ENCODE results near the gene ROPN1B.

Gene ROPN1B

GRCh38 chr3:126018995-126019394 is 50.0 kb downstream of the ROPN1B start:
- TF ChIP-seq CTCF (IDR thresholded peaks at IDR 0.05): no peak

GRCh38 chr3:126019683-126020082 is 50.7 kb downstream of the ROPN1B start:
- no peak overlapping the region for H3K4me2 ChIP-seq (ENCODE audit: low read length)
- TF ChIP-seq CTCF (IDR thresholded peaks at IDR 0.05): no peak
- H3K36me3 ChIP-seq (ENCODE audit: control insufficient read depth, insufficient read depth, low read length): no peaks in the 10 kb centered on the region
- H3K27me3 ChIP-seq (ENCODE audit: control insufficient read depth, insufficient read depth, low read length): no peaks in the 10 kb centered on the region
- no peak overlapping the region for H3K9ac ChIP-seq
- H3K9me3 ChIP-seq (ENCODE audit: control insufficient read depth, low read length): no peaks in the 10 kb centered on the region
- H3K79me2 ChIP-seq: no peaks in the 10 kb centered on the region
- no peak overlapping the region for H3K27ac ChIP-seq
- H2AFZ ChIP-seq: no peak overlapping the region
- H3K4me1 ChIP-seq: no peaks in the 10 kb centered on the region
- no peak overlapping the region for H3K4me3 ChIP-seq (ENCODE audit: low read depth, low read length)

More at GRCh38 chr3:126018995-126019394, 50.0 kb downstream of the ROPN1B start:
- no peaks in the 10 kb centered on the region for H3K9me3 ChIP-seq (ENCODE audit: control insufficient read depth, low read length)
- H3K27ac ChIP-seq: no peak overlapping the region
- no peak overlapping the region for H2AFZ ChIP-seq
- no peak overlapping the region for H3K4me2 ChIP-seq (ENCODE audit: low read length)
- H3K4me3 ChIP-seq (ENCODE audit: low read depth, low read length): no peak overlapping the region
- H3K36me3 ChIP-seq (ENCODE audit: control insufficient read depth, insufficient read depth, low read length): no peaks in the 10 kb centered on the region
- H3K27me3 ChIP-seq (ENCODE audit: control insufficient read depth, insufficient read depth, low read length): no peaks in the 10 kb centered on the region
- H3K79me2 ChIP-seq: no peaks in the 10 kb centered on the region
- H3K9ac ChIP-seq: no peak overlapping the region
- no peaks in the 10 kb centered on the region for H3K4me1 ChIP-seq

- H3K27ac ChIP-seq: no peak overlapping the region
- no peaks in the 10 kb centered on the region for H3K9me3 ChIP-seq (ENCODE audit: control insufficient read depth, low read length)
- H3K36me3 ChIP-seq (ENCODE audit: control insufficient read depth, insufficient read depth, low read length): no peaks in the 10 kb centered on the region
- no peak overlapping the region for H3K4me2 ChIP-seq (ENCODE audit: low read length)
- no peak overlapping the region for H2AFZ ChIP-seq
- no peak for TF ChIP-seq CTCF (IDR thresholded peaks at IDR 0.05)
- no peaks in the 10 kb centered on the region for H3K79me2 ChIP-seq
- H3K4me3 ChIP-seq (ENCODE audit: low read depth, low read length): no peak overlapping the region
- H3K27me3 ChIP-seq (ENCODE audit: control insufficient read depth, insufficient read depth, low read length): no peaks in the 10 kb centered on the region
- no peaks in the 10 kb centered on the region for H3K4me1 ChIP-seq
- no peak overlapping the region for H3K9ac ChIP-seq
Observed at GRCh38 chr3:126021224-126021623, 52.2 kb downstream of the ROPN1B start.

- Histone ChIP-seq H2AFZ (no peak overlapping the region), H3K4me2 (ENCODE audit: low read length) (no peak overlapping the region), H3K27me3 (ENCODE audit: control insufficient read depth, insufficient read depth, low read length) (no peaks in the 10 kb centered on the region), H3K9ac (no peak overlapping the region), H3K4me3 (ENCODE audit: low read depth, low read length) (no peak overlapping the region), H3K27ac (no peak overlapping the region), H3K9me3 (ENCODE audit: control insufficient read depth, low read length) (no peaks in the 10 kb centered on the region), H3K79me2 (no peaks in the 10 kb centered on the region), H3K4me1 (no peaks in the 10 kb centered on the region), H3K36me3 (ENCODE audit: control insufficient read depth, insufficient read depth, low read length) (no peaks in the 10 kb centered on the region)
- no peak for TF ChIP-seq CTCF (IDR thresholded peaks at IDR 0.05)
Observed at GRCh38 chr3:126021702-126022101, 52.7 kb downstream of the ROPN1B start.

- Histone ChIP-seq H3K9ac (no peak overlapping the region), H3K4me1 (no peaks in the 10 kb centered on the region), H3K36me3 (ENCODE audit: control insufficient read depth, insufficient read depth, low read length) (no peaks in the 10 kb centered on the region), H3K27me3 (ENCODE audit: control insufficient read depth, insufficient read depth, low read length) (no peaks in the 10 kb centered on the region), H2AFZ (no peak overlapping the region), H3K4me3 (ENCODE audit: low read depth, low read length) (no peak overlapping the region), H3K4me2 (ENCODE audit: low read length) (no peak overlapping the region), H3K9me3 (ENCODE audit: control insufficient read depth, low read length) (no peaks in the 10 kb centered on the region), H3K79me2 (no peaks in the 10 kb centered on the region), H3K27ac (no peak overlapping the region)
- TF ChIP-seq CTCF (IDR thresholded peaks at IDR 0.05): no peak
Observed at GRCh38 chr3:126022741-126023359, 53.9 kb downstream of the ROPN1B start.
